Keratinocyte (primary cell): Measurements from ENCODE around the gene IL1RAPL2. TPM values are rescaled to one million over a fixed set of nuclear protein-coding genes. Genes with fewer than 3 reads are reported as not detected.

Source experiments
- DNase-seq: peaks from one replicate; pipeline ENCODE4 v3.0.0-alpha.2; 2011; ENCODE audit warnings: low read depth, missing footprints, low spot score
- FAIRE-seq: peaks from 2 replicates; lab custom pipeline; 2011; peaks lifted over from hg19 to GRCh38; lab: Jason Lieb, UNC
- H2AFZ ChIP-seq: 2 replicates; pipeline ENCODE4 v1.6.0; 2012; ENCODE audit warnings: low read length, control low read depth, inconsistent platforms; ENCODE audit not compliant: control insufficient read depth
- H3K27ac ChIP-seq: 2 replicates; pipeline ENCODE4 v1.5.1; 2011; ENCODE audit warnings: low read length; ENCODE audit not compliant: control insufficient read depth, insufficient read depth
- H3K27me3 ChIP-seq: 3 replicates; pipeline ENCODE4 v1.6.0; 2011; ENCODE audit warnings: low read length; ENCODE audit not compliant: control insufficient read depth, insufficient read depth; ENCODE audit errors: extremely low read depth
- H3K36me3 ChIP-seq, 2 experiments: 2 replicates in 1 of 2; 3 replicates in 1 of 2; pipeline ENCODE4 v1.5.1; 2011; ENCODE audit warnings: low read length in 2 of 2, mild to moderate bottlenecking in 1 of 2; ENCODE audit not compliant: control insufficient read depth in 2 of 2, insufficient read depth in 2 of 2; ENCODE audit errors: extremely low read depth in 1 of 2
- H3K4me1 ChIP-seq: 3 replicates; pipeline ENCODE4 v1.5.1; 2011; ENCODE audit warnings: low read length; ENCODE audit not compliant: control insufficient read depth, insufficient read depth; ENCODE audit errors: extremely low read depth
- H3K4me2 ChIP-seq: 3 replicates; pipeline ENCODE4 v1.6.0; 2011; ENCODE audit warnings: low read depth, low read length; ENCODE audit not compliant: control insufficient read depth, insufficient read depth; ENCODE audit errors: extremely low read depth
- H3K4me3 ChIP-seq, 3 experiments: fragments of 200-600 bp in 1 of 3; sonication (generic) in 1 of 3; 2 replicates in 2 of 3; 3 replicates in 1 of 3; pipeline ENCODE4 v1.5.1; 2011 to 2016; ENCODE audit warnings: low read length in 3 of 3, mild to moderate bottlenecking in 3 of 3, control low read depth in 2 of 3, inconsistent platforms in 1 of 3, low read depth in 1 of 3, mixed read lengths in 1 of 3, mixed run types in 1 of 3, moderate library complexity in 1 of 3; ENCODE audit not compliant: control insufficient read depth in 2 of 3, insufficient read depth in 2 of 3; ENCODE audit errors: extremely low read depth in 1 of 3
- H3K79me2 ChIP-seq: 2 replicates; pipeline ENCODE4 v1.6.0; 2012; ENCODE audit warnings: low read length; ENCODE audit not compliant: control insufficient read depth, insufficient read depth
- H3K9ac ChIP-seq: 3 replicates; pipeline ENCODE4 v1.6.0; 2011; ENCODE audit warnings: low read length; ENCODE audit not compliant: control insufficient read depth, insufficient read depth; ENCODE audit errors: extremely low read depth
- H3K9me1 ChIP-seq: 3 replicates; pipeline ENCODE4 v1.6.0; 2011; ENCODE audit warnings: low read length; ENCODE audit not compliant: control insufficient read depth, insufficient read depth; ENCODE audit errors: extremely low read depth
- H3K9me3 ChIP-seq: 2 replicates; pipeline ENCODE4 v1.5.1; 2012; ENCODE audit warnings: low read depth, low read length; ENCODE audit not compliant: control insufficient read depth
- H4K20me1 ChIP-seq: 3 replicates; pipeline ENCODE4 v1.6.0; 2011; ENCODE audit warnings: low read length; ENCODE audit not compliant: control insufficient read depth, insufficient read depth; ENCODE audit errors: extremely low read depth
- CTCF ChIP-seq, 3 experiments: IDR thresholded peaks in 1 of 3; conservative IDR thresholded peaks in 1 of 3; optimal IDR thresholded peaks in 1 of 3; 2 replicates in 2 of 3; 3 replicates in 1 of 3; pipeline versions ENCODE3 to v1.5.1; 2011; ENCODE audit warnings: low read length in 3 of 3, mild to moderate bottlenecking in 3 of 3, moderate library complexity in 2 of 3, control low read depth in 1 of 3, inconsistent platforms in 1 of 3; ENCODE audit not compliant: insufficient read depth in 2 of 3; ENCODE audit errors: extremely low read depth in 1 of 3
- EZH2 ChIP-seq: IDR thresholded peaks from one replicate; pipeline ENCODE4 v1.6.1; 2012; ENCODE audit warnings: inconsistent platforms, mild to moderate bottlenecking, low read length, moderate library complexity
- dilution Hi-C: fragments of 300-500 bp; cut with MboI; formaldehyde crosslinking; loops from one replicate; pipeline ENCODE4 v1.7.0; 2020; ENCODE audit warnings: low sequenced_read_pairs; ENCODE audit not compliant: extremely low pct_ligation_motif_present
- polyA plus RNA-seq, 5 experiments: library from polyadenylated mRNA; depleted of rRNA in 3 of 5; stranded (reverse) in 3 of 5; stranded (forward) in 1 of 5; unstranded in 1 of 5; fragments of >200 nt; gene quantifications; 1 replicate in 1 of 5; 2 replicates in 3 of 5; 3 replicates in 1 of 5; pipeline versions ENCODE4 v1.2.1 to v1.2.3, GENCODE V29; 2011 to 2012; ENCODE audit warnings: missing spikeins in 2 of 5, low read depth in 1 of 5, low replicate concordance in 1 of 5

IL1RAPL2 gene
- polyA plus RNA-seq, 1 donor (not counting 4 experiments of a cell fraction or from before 2014, with no cell fraction given): 0.24 TPM

- TF ChIP-seq EZH2 (no peak), CTCF (optimal IDR thresholded peaks at IDR 0.05 in 1 of 3, IDR thresholded peaks at IDR 0.05 in 1 of 3, conservative IDR thresholded peaks at IDR 0.05 in 1 of 3; ENCODE audit: extremely low read depth in 1 of 3, insufficient read depth in 2 of 3, low read length in 3 of 3) (no peak)
- H3K36me3 ChIP-seq: no peaks in the 10 kb centered on the region
- H3K79me2 ChIP-seq: no peaks in the 10 kb centered on the region
- H3K4me1 ChIP-seq: no peaks in the 10 kb centered on the region
- no peaks in the 10 kb centered on the region for H3K9me1 ChIP-seq
- no peak overlapping the region for H3K4me3 ChIP-seq
- no peak overlapping the region for H2AFZ ChIP-seq
- dilution Hi-C loops: no loop called here
- FAIRE-seq: peak; percentile 79
- DNase-seq: no peak
- no peak overlapping the region for H3K4me2 ChIP-seq
- no peak overlapping the region for H3K27ac ChIP-seq
- H3K9me3 ChIP-seq: no peaks in the 10 kb centered on the region
- no peak overlapping the region for H3K9ac ChIP-seq
- H3K27me3 ChIP-seq: no peaks in the 10 kb centered on the region
- H4K20me1 ChIP-seq: no peaks in the 10 kb centered on the region
Measured at GRCh38 chrX:105136786-105137185, 570.8 kb downstream of the IL1RAPL2 start.

GRCh38 chrX:105150036-105150435, 584.0 kb downstream of the IL1RAPL2 start:
- no peak for TF ChIP-seq EZH2
- TF ChIP-seq CTCF (optimal IDR thresholded peaks at IDR 0.05 in 1 of 3, IDR thresholded peaks at IDR 0.05 in 1 of 3, conservative IDR thresholded peaks at IDR 0.05 in 1 of 3; ENCODE audit: extremely low read depth in 1 of 3, insufficient read depth in 2 of 3, low read length in 3 of 3): no peak
- Histone ChIP-seq H3K4me2 (no peak overlapping the region), H3K9ac (no peak overlapping the region), H3K9me1 (no peaks in the 10 kb centered on the region), H3K79me2 (no peaks in the 10 kb centered on the region), H3K4me1 (no peaks in the 10 kb centered on the region), H3K27me3 (no peaks in the 10 kb centered on the region), H3K9me3 (no peaks in the 10 kb centered on the region), H4K20me1 (no peaks in the 10 kb centered on the region), H3K27ac (no peak overlapping the region), H2AFZ (no peak overlapping the region), H3K36me3 (no peaks in the 10 kb centered on the region), H3K4me3 (no peak overlapping the region)
- DNase-seq (no peak), FAIRE-seq (no peak)
- dilution Hi-C loops: no loop called here
